Fibroblast of lung (primary cell): ENCODE results near the gene NMRAL1. TPM values are rescaled to one million over a fixed set of nuclear protein-coding genes. Genes with fewer than 3 reads are reported as not detected.

ENCODE experiments used
- DNase-seq, 2 donors: peaks; one replicate each; pipeline versions ENCODE4 v3.0.0 to v3.0.0-alpha.2; 2010; ENCODE audit warnings: low read depth in 2 of 2
- H2AFZ ChIP-seq: 2 replicates; pipeline ENCODE4 v1.5.1; 2012; ENCODE audit warnings: low read length, control low read depth, inconsistent platforms
- H3K27ac ChIP-seq: 2 replicates; pipeline ENCODE4 v1.5.1; 2011; ENCODE audit warnings: low read length, control low read depth; ENCODE audit not compliant: insufficient read depth
- H3K27me3 ChIP-seq: 2 replicates; pipeline ENCODE4 v1.5.1; 2011; ENCODE audit warnings: mild to moderate bottlenecking, low read length; ENCODE audit not compliant: control insufficient read depth, insufficient read depth
- H3K36me3 ChIP-seq: 2 replicates; pipeline ENCODE4 v1.5.1; 2011; ENCODE audit warnings: low read length; ENCODE audit not compliant: control insufficient read depth, insufficient read depth
- H3K4me1 ChIP-seq: 2 replicates; pipeline ENCODE4 v1.5.1; 2011; ENCODE audit warnings: low read length; ENCODE audit not compliant: control insufficient read depth, insufficient read depth; ENCODE audit errors: extremely low read depth
- H3K4me2 ChIP-seq: 2 replicates; pipeline ENCODE4 v1.5.1; 2011; ENCODE audit warnings: low read length, control low read depth; ENCODE audit not compliant: insufficient read depth; ENCODE audit errors: extremely low read depth
- H3K4me3 ChIP-seq, 4 experiments: fragments of 200-600 bp in 1 of 4; sonication (generic) in 1 of 4; replicated peaks in 1 of 4; 2 replicates each; pipeline ENCODE4 v1.5.1; 2011 to 2016; ENCODE audit warnings: low read length in 4 of 4, low read depth in 3 of 4, mild to moderate bottlenecking in 3 of 4, control low read depth in 2 of 4, inconsistent platforms in 1 of 4, mixed read lengths in 1 of 4; ENCODE audit not compliant: insufficient read depth in 1 of 4; ENCODE audit errors: control extremely low read depth in 1 of 4
- H3K79me2 ChIP-seq: 2 replicates; pipeline ENCODE4 v1.5.1; 2012; ENCODE audit warnings: mild to moderate bottlenecking, low read length, inconsistent platforms; ENCODE audit not compliant: control insufficient read depth, insufficient read depth
- H3K9ac ChIP-seq: 2 replicates; pipeline ENCODE4 v1.5.1; 2011; ENCODE audit warnings: mild to moderate bottlenecking, low read length, control low read depth; ENCODE audit not compliant: insufficient read depth
- H3K9me3 ChIP-seq: 2 replicates; pipeline ENCODE4 v1.5.1; 2012; ENCODE audit warnings: low read depth, low read length; ENCODE audit not compliant: control insufficient read depth, insufficient read depth
- H4K20me1 ChIP-seq: 2 replicates; pipeline ENCODE4 v1.5.1; 2011; ENCODE audit warnings: low read length; ENCODE audit not compliant: control insufficient read depth, insufficient read depth; ENCODE audit errors: extremely low read depth
- EZH2 ChIP-seq: IDR thresholded peaks from 2 replicates; pipeline ENCODE4 v1.5.1; 2012; ENCODE audit warnings: low read length, control low read depth, mild to moderate bottlenecking; ENCODE audit errors: missing control alignments
- polyA plus RNA-seq, 2 donors: library from polyadenylated mRNA; depleted of rRNA in 1 of 2; stranded (reverse) in 1 of 2; unstranded in 1 of 2; fragments of >200 nt; gene quantifications; 2 replicates each; pipeline ENCODE4 v1.2.1, GENCODE V29; 2011 to 2012; ENCODE audit warnings: missing spikeins in 1 of 2
- total RNA-seq: library from RNA; depleted of rRNA; stranded (reverse); fragments of >200 nt; gene quantifications from 2 replicates; pipeline ENCODE4 v1.2.1, GENCODE V29; 2014
- TF ChIP-seq, protein P1 (sequence below), 2 donors: IDR thresholded peaks in 1 of 2; conservative IDR thresholded peaks in 1 of 2; 1 replicate in 1 of 2; 2 replicates in 1 of 2; pipeline ENCODE4 v1.5.1; 2011 to 2012; ENCODE audit warnings: low read length in 2 of 2, control low read depth in 1 of 2, inconsistent platforms in 1 of 2, low read depth in 1 of 2, mild to moderate bottlenecking in 1 of 2

The NMRAL1 gene
- total and polyA plus RNA-seq, 2 donors (not counting 1 experiment from before 2014, with no cell fraction given) = 33.6 to 73.5 TPM

DNA sequence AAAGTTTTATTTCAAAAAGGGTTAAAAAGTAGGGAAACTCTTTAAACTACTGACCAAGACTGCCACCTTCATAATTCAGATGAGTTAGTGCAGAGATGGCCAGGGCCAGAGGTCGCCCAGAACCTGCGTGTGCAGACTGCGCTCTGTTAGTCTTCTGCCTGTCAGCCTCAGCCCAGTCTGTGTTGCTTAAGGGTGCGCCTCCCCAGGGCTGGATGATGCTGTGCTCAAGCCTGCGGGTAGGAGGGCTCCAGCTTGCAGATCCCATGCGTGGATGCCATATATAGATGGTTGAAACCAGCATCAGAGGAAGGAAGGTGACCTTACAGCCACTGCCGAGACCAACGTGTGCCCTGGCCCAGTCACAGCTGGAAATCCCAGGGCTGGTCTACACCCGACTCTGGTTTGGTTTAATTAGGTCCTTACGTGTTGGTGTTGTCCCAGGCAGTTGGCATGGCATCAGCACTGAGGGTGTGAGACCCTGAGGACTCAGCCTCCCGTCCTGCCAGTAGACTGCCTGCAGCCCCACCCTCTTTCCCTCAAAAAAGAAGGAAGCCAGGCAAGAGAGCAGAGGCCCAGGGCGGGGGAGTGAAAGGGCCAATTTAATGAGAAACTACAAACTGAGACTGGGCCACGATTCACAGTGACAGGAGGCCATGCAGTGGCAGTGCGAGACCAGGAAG, 36.5 kb upstream of the NMRAL1 start:
- Histone ChIP-seq H2AFZ (no peak overlapping the region), H3K79me2 (no peaks in the 10 kb centered on the region), H3K9me3 (no peaks in the 10 kb centered on the region), H3K36me3 (peaks cover 26% of the 10 kb centered on the region), H4K20me1 (no peaks in the 10 kb centered on the region), H3K4me3 (no peak overlapping the region), H3K9ac (no peak overlapping the region), H3K4me2 (no peak overlapping the region), H3K27ac (no peak overlapping the region), H3K27me3 (no peaks in the 10 kb centered on the region), H3K4me1 (no peaks in the 10 kb centered on the region)
- TF ChIP-seq, protein P1, sequence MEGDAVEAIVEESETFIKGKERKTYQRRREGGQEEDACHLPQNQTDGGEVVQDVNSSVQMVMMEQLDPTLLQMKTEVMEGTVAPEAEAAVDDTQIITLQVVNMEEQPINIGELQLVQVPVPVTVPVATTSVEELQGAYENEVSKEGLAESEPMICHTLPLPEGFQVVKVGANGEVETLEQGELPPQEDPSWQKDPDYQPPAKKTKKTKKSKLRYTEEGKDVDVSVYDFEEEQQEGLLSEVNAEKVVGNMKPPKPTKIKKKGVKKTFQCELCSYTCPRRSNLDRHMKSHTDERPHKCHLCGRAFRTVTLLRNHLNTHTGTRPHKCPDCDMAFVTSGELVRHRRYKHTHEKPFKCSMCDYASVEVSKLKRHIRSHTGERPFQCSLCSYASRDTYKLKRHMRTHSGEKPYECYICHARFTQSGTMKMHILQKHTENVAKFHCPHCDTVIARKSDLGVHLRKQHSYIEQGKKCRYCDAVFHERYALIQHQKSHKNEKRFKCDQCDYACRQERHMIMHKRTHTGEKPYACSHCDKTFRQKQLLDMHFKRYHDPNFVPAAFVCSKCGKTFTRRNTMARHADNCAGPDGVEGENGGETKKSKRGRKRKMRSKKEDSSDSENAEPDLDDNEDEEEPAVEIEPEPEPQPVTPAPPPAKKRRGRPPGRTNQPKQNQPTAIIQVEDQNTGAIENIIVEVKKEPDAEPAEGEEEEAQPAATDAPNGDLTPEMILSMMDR (conservative IDR thresholded peaks at IDR 0.05 in 1 of 2, IDR thresholded peaks at IDR 0.05 in 1 of 2; ENCODE audit: low read depth in 1 of 2, low read length in 2 of 2) = no peak
- TF ChIP-seq EZH2 = no peak
- no peak for DNase-seq

- H3K9ac ChIP-seq = no peak overlapping the region
- H3K36me3 ChIP-seq = peaks cover 26% of the 10 kb centered on the region
- TF ChIP-seq EZH2 = no peak
- TF ChIP-seq, protein P1 (conservative IDR thresholded peaks at IDR 0.05 in 1 of 2, IDR thresholded peaks at IDR 0.05 in 1 of 2; ENCODE audit: low read depth in 1 of 2, low read length in 2 of 2) = no peak
- no peak overlapping the region for H3K4me2 ChIP-seq
- H4K20me1 ChIP-seq = no peaks in the 10 kb centered on the region
- no peaks in the 10 kb centered on the region for H3K27me3 ChIP-seq
- no peak overlapping the region for H3K27ac ChIP-seq
- H2AFZ ChIP-seq = no peak overlapping the region
- H3K4me3 ChIP-seq = no peak overlapping the region
- no peaks in the 10 kb centered on the region for H3K9me3 ChIP-seq
- H3K79me2 ChIP-seq = no peaks in the 10 kb centered on the region
- DNase-seq = no peak
- H3K4me1 ChIP-seq = no peaks in the 10 kb centered on the region
Observed at GRCh38 chr16:4510131-4510530, 35.7 kb upstream of the NMRAL1 start.

DNA sequence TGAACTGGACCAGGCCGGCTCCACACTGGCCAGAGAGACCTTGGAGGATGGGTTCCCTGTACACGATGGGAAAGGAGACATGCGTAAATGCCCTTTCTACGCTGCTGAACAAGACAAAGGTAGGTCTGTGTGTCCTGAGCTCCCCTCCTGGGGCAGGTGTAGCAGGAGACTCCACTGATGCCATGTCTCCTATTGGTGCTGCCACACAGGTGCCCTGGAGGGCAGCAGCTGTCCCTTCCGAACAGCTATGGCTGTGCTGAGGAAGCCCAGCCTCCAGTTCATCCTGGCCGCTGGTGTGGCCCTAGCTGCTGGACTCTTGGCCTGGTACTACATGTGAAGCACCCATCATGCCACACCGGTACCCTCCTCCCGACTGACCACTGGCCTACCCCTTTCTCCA, 35.0 kb upstream of the NMRAL1 start:
- H3K9ac ChIP-seq = no peak overlapping the region
- no peaks in the 10 kb centered on the region for H3K9me3 ChIP-seq
- no peaks in the 10 kb centered on the region for H3K27me3 ChIP-seq
- no peak overlapping the region for H3K4me2 ChIP-seq
- no peaks in the 10 kb centered on the region for H3K4me1 ChIP-seq
- H3K4me3 ChIP-seq = no peak overlapping the region
- no peak for DNase-seq
- no peak for TF ChIP-seq EZH2
- TF ChIP-seq, protein P1 (conservative IDR thresholded peaks at IDR 0.05 in 1 of 2, IDR thresholded peaks at IDR 0.05 in 1 of 2; ENCODE audit: low read depth in 1 of 2, low read length in 2 of 2) = no peak
- no peak overlapping the region for H3K27ac ChIP-seq
- no peaks in the 10 kb centered on the region for H4K20me1 ChIP-seq
- H2AFZ ChIP-seq = no peak overlapping the region
- no peaks in the 10 kb centered on the region for H3K79me2 ChIP-seq
- H3K36me3 ChIP-seq = peaks cover 26% of the 10 kb centered on the region
